ENCODE data around the gene KCNQ1. TPM values are rescaled to one million over a fixed set of nuclear protein-coding genes. Genes with fewer than 3 reads are reported as not detected.

The KCNQ1 gene
- polyA plus RNA-seq, 1 of the 3 experiments (the other 2 are of a cell fraction): 0.05 TPM

DNA sequence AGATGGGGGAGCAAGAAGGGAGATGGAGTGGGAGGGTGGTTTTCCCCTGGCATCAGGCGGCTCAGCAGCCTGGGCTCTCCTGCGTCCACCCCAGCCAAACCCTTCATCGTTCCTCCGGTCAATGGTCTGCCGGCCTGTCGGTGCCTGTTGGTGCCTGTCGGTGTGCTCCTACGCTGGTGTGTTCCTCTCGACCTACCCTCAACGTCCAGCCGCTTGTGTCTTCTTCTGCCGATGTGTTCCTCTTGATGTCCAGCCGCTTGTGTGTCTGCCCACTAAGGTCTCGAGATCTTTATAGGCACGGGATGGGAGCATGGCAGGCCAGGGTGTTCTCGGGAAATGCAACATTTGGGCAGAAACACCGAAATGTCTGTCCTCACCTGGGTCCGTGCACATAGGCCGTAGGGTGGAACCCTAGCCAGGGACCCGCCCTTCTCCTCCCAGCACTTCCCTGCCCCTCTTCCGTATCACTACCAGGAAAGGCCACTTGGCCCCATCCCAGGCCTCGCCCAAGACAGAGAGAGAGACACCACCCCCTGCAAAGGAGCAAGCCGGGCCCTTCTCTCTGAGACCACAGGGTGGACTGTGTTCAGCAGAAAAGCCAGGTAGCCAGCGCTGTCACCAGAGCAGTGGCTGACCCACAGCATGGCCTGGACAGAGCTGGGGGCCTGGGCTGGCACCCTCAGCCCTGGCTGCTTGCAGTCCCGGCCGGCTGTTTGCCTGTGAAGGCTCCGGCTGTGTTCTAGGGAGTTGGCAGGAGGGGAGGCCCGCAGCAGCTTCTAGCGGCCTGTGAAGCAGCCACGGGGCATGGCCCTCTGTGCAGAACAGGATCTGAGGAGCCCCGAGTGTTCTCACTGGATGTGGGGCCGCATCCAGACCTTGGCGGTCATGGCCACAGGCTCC lies 316.6 kb downstream of the KCNQ1 start:
- H2AFZ ChIP-seq (ENCODE audit: low read depth): no peak overlapping the region
- no peak overlapping the region for H3K27ac ChIP-seq (ENCODE audit: low read depth in 2 of 2, low read length in 1 of 2)
- no peak overlapping the region for H3K4me3 ChIP-seq (ENCODE audit: low read depth in 2 of 2, low read length in 1 of 2)
- H3K9me2 ChIP-seq: no peaks in the 10 kb centered on the region
- no peaks in the 10 kb centered on the region for H3K36me3 ChIP-seq (replicated peaks in 1 of 2; ENCODE audit: control insufficient read depth in 1 of 2, insufficient read depth in 2 of 2, low read length in 1 of 2)
- no peak overlapping the region for H3K4me2 ChIP-seq
- POLR2A ChIA-PET: no interaction called here
- H3F3A ChIP-seq (replicated peaks; ENCODE audit: insufficient read depth): peaks cover 4% of the 10 kb centered on the region
- TF ChIP-seq FOSL2 (IDR thresholded peaks at IDR 0.05; ENCODE audit: borderline replicate concordance, low read depth): no peak
- TF ChIP-seq MAX (IDR thresholded peaks at IDR 0.05; ENCODE audit: low read depth): no peak
- no peak for TF ChIP-seq PBX3 (IDR thresholded peaks at IDR 0.05)
- TF ChIP-seq GATA2 (CRISPR knock-in tag; IDR thresholded peaks at IDR 0.05): no peak
- no peak for TF ChIP-seq MXI1 (IDR thresholded peaks at IDR 0.05; ENCODE audit: low read depth, low read length)
- TF ChIP-seq EZH2phosphoT487 (IDR thresholded peaks at IDR 0.05; ENCODE audit: borderline replicate concordance, low read depth): no peak
- TF ChIP-seq MEF2A (IDR thresholded peaks at IDR 0.05; ENCODE audit: borderline replicate concordance, low read depth): no peak
- no peak for TF ChIP-seq RAD21 (IDR thresholded peaks at IDR 0.05; ENCODE audit: low read length)
- TF ChIP-seq YY1 (IDR thresholded peaks at IDR 0.05; ENCODE audit: low read depth): no peak
- TF ChIP-seq, protein P1, sequence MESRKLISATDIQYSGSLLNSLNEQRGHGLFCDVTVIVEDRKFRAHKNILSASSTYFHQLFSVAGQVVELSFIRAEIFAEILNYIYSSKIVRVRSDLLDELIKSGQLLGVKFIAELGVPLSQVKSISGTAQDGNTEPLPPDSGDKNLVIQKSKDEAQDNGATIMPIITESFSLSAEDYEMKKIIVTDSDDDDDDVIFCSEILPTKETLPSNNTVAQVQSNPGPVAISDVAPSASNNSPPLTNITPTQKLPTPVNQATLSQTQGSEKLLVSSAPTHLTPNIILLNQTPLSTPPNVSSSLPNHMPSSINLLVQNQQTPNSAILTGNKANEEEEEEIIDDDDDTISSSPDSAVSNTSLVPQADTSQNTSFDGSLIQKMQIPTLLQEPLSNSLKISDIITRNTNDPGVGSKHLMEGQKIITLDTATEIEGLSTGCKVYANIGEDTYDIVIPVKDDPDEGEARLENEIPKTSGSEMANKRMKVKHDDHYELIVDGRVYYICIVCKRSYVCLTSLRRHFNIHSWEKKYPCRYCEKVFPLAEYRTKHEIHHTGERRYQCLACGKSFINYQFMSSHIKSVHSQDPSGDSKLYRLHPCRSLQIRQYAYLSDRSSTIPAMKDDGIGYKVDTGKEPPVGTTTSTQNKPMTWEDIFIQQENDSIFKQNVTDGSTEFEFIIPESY (IDR thresholded peaks at IDR 0.05; ENCODE audit: borderline replicate concordance, low read depth): no peak
- no peak for TF ChIP-seq SMC3 (IDR thresholded peaks at IDR 0.05; ENCODE audit: low read depth, low read length)
- TF ChIP-seq IRF3 (IDR thresholded peaks at IDR 0.05; ENCODE audit: low read depth, low read length): no peak
- no peak for TF ChIP-seq FOXJ3 (CRISPR knock-in tag; IDR thresholded peaks at IDR 0.05)
- no peak for TF ChIP-seq NRF1 (IDR thresholded peaks at IDR 0.05; ENCODE audit: low read depth, low read length)
- TF ChIP-seq RFX5 (IDR thresholded peaks at IDR 0.05; ENCODE audit: low read length): no peak
- no peak for TF ChIP-seq TCF12 (IDR thresholded peaks at IDR 0.05)
- no peak for TF ChIP-seq RXRA (IDR thresholded peaks at IDR 0.05; ENCODE audit: borderline replicate concordance, low read depth)
- TF ChIP-seq FOXM1 (IDR thresholded peaks at IDR 0.05; ENCODE audit: low read depth): no peak
- 74% methylated on average over 18 of the region's 33 CpGs for WGBS (ENCODE audit: low lambda C conversion rate)
- CTCF ChIA-PET: no interaction called here
- no peaks in the 10 kb centered on the region for H3K27me3 ChIP-seq (ENCODE audit: insufficient read depth)
- H4K20me1 ChIP-seq (ENCODE audit: insufficient read depth): no peaks in the 10 kb centered on the region
- no peaks in the 10 kb centered on the region for H3K9me3 ChIP-seq
- DNase-seq: no peak
- no peaks in the 10 kb centered on the region for H3K79me2 ChIP-seq (ENCODE audit: insufficient read depth)
- no peak overlapping the region for H3K9ac ChIP-seq
- H3K4me1 ChIP-seq (ENCODE audit: control insufficient read depth in 1 of 2, insufficient read depth in 2 of 2, low read depth in 1 of 2, low read length in 1 of 2): peaks cover 0 to 4% of the 10 kb centered on the region in 2 experiments; a peak in 2 of 4 replicates

All from SK-N-SH (cell line).